Stimulated activated CD8-positive, alpha-beta memory T cell treated with anti-CD3 and anti-CD28 coated beads, Interleukin-12 subunit alpha, Interleukin-12 subunit beta, amount 100 ng/mL, for 4 hours (primary cell): ENCODE data around the gene PCDHB15.
"Not testable (repeated sequence)": the region's sequence is repeated elsewhere in the genome, so short reads cannot be mapped to it uniquely, and the experiment has no call there.

Experiments used
- DNase-seq: peaks from one replicate; pipeline ENCODE4 v3.0.0-alpha.2; 2020; ENCODE audit warnings: low read depth

PCDHB15 gene

GRCh38 chr5:141247434-141247833 lies 2.2 kb downstream of the PCDHB15 start:
- DNase-seq, result not testable (repeated sequence)

DNA sequence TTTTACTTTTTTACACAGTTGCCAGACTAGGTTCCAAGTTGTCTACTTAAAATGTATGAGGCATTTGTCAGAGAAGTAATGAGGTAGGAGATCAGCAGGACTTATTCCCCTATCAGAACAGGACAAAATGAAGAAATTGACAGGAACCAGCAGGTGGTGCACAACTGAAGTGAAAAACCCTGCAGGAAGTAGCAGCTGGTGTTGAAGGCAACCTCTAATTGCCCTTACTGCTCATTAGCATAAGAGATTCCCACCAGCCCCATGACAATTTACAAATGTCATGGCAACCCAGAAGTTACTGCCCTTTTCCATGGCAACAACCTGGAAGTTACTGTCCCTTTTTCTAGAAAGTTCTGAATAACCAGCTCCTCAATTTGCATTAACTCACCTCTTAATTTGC lies 5.4 kb downstream of the PCDHB15 start:
- no peak for DNase-seq

- DNase-seq, result no peak
Observed at GRCh38 chr5:141258464-141258863, 13.3 kb downstream of the PCDHB15 start.

DNA sequence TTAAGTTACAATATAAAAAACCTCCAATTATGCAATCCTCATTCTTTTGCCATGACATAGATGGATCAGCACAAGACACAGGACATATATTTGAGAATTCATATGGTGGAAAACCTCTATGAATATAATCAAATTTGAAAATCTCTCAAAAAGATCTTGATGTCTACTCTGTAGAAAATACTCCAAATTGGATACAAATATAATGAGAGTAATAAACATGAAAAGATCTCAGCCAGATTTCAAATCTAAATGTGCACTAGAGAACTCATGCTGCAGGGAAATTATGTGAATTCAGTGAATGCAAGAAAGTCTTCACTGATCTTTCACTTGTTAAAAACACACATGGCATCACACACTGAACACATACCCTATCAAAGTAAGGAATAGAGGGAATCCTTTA lies 13.8 kb downstream of the PCDHB15 start:
- no peak for DNase-seq

DNA sequence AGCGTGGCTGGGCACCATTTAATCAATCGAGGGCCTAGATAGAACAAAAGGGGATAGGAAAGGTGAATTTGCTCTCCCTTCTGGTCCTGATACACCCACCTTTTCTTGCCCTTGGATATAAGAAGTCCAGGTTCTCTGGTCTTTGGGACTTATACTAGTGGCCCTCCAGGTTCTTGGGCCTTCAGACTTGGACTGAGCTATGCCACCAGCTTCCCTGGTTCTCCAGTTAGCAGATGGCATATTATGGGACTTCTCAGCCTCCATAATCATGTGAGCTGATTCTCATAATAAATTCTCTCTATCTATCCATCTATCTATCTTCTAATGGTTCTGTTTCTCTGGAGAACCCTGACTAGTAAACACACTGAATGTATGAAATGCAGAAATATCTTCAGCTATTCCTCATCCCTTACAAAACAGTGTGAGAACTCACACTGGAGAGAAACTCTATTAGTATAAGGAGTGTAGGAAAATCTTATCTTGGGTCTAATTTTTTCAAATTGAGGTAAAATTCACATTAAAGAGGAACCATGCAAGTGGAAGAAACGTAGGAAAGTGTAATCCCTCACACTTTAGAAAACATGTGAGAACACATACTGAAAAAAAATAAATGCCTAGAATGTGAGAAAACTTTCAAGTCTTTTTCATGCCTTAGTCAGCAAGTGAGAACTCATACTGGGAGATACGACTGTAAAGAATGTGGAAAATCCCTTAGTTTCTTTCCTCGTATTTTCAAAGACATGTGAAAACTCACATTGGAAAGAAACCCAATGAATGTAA lies 15.5 kb downstream of the PCDHB15 start:
- DNase-seq, result no peak

DNA sequence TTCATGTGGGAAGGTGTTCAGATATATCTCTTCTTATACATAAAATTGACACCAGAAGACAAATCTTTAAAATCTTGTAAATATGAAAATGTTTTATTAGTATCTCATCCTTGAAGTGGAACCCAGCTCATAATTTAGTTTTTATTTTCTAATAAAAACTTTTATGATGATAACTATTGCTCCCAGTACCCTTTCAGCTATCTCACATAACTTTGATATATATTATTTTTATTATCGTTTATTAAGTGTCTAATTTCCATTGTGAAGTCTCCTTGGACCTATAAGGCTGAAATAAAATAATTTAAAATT lies 16.0 kb downstream of the PCDHB15 start:
- no peak for DNase-seq

DNA sequence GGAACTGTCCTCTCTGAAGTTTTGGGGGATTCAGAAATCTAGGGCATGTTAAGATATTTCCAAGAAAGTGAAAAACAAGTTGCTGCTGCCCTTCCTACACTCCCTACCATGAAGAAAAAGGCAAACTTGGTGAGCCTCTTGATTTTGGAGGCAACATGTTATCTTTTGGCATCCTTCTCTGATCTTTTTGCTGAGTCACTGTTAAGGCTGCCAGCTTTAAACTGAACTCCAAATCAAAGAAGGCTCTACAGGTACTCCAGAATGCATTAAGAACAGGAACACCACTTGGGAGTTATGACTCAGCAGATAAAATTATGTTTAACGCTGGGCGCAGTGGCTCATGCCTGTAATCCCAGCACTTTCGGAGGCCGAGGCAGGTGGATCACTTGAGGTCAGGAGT lies 24.0 kb downstream of the PCDHB15 start:
- DNase-seq, result no peak

- DNase-seq, result no peak
Observed at GRCh38 chr5:141272906-141273305, 27.7 kb downstream of the PCDHB15 start.

DNA sequence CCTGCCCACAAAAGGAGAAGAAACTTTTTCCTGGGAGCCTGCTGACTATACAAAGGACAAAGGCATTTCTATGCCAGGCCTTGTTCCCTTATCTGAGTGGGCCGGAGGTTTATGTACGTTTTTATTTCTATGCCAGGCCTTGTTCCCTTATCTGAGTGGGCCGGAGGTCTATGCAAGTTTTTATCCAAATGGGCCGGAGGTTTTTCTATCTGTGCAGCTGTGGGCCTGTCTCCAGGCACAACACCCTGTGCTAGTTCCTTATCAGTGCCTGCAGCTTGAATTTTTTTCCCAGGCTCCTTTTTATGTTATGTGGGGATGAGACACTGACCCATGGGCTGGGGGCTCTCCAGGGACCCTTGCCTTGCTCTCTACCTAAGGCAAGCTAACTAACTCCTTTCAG lies 53.2 kb downstream of the PCDHB15 start:
- no peak for DNase-seq
